Measurements from ENCODE around the gene TEP1.

GRCh38 chr14:20317720-20318119 lies 95.6 kb downstream of the TEP1 start:
- TF ChIP-seq CTCF (IDR thresholded peaks at IDR 0.05) = no peak
- no peak for TF ChIP-seq POLR2A (IDR thresholded peaks at IDR 0.05)

Data from Peyer's patch (tissue), 4 donors.